ELR (cell line): Measurements from ENCODE around the gene OSBPL7.

Experiments
- DNase-seq: peaks from one replicate; pipeline ENCODE4 v3.0.0-alpha.2; 2015; ENCODE audit warnings: low read depth

Gene OSBPL7

DNA sequence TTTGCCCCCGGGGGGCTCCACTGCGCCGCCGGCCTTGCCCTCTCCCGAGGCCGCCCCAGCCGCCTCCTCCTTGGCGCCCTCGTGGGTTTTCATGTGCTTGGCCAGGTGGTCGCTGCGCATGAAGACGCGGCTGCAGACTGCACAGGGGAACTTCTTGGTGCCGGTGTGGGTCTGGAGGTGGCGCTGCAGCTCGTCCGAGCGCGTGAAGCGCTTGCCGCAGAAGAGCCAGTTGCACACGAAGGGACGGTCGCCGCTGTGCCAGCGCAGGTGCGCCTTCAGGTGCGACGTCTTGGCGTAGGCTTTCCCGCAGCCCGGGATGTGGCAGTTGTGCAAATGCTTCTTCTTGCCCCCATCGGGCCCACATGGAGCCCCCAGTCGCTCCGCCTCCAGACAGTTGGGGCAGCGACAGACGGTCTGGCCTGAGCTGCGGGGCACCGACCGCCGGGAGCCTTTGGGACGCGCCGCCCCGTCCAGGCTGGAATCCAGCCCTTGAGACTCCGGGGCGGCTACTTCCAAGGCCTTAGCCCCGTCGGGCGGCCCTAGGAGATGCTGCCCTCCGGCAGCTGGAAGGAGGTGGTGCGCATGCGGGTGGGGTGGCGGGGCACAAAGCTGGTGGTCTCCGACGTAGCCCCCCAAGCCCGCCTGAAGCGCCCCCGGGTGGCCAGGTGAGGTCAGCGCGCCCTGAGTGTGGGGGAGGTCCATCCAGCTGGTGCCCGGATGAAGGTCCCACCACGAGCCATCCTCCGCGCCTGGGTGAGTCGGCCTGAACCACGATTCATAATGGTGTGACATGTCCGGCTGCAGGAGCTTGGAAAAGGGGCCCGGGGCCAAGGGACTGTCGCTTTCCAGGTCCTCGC is 26.0 kb upstream of the OSBPL7 start:
- DNase-seq: peak; percentile 28

DNA sequence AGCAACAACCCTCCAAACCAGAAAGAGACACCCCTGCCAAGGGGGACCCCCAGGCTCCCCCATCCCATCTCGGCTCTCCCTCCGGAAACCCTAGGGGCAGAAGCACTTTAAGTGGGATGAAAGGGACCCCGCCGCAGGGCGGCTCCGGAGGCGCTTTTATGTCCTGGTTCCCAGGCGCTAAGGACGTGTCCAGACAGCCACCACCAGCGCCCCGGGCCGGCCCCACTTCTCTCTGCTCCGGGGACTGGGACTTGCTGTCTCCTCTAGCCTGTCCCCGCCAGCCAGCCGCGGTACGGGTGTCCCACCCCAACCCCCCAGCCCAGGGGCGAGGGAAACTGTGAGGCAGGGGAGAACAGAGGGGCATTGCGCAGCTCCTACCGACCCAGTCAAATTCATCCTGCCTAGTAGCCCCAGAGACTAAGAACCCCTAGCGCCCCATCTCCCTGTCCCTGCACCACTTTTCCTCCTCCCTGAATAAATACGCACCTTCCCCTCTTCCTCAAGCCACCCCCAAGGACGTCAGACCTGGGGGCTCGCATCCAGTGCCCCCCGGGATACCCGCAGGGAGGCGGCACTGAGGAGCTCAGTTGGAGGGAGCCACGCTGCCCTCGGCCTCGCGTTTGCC is 25.2 kb upstream of the OSBPL7 start:
- DNase-seq: no peak

- DNase-seq: no peak
Observed at GRCh38 chr17:47845716-47846075, 24.1 kb upstream of the OSBPL7 start.

GRCh38 chr17:47844814-47845715 is 23.5 kb upstream of the OSBPL7 start:
- peak; percentile 64 for DNase-seq

GRCh38 chr17:47844227-47844626 is 22.6 kb upstream of the OSBPL7 start:
- no peak for DNase-seq

DNA sequence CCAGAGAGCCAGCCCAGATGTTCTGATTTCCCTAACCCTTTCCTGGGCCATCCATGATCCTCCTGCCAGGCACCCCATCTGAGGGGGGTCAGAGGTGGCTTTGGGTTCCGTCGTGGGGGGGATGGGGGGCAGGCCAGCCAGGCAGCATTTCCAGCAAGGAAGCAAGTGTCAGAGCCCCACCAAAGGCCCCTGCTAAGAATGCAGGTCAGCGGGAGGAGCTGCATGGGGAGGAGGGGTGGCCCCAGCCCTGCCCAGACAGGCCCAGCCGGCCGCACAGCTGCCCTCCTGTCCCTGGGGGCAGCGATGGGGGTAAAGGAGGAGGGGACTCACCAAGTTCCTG is 21.8 kb upstream of the OSBPL7 start:
- no peak for DNase-seq

DNA sequence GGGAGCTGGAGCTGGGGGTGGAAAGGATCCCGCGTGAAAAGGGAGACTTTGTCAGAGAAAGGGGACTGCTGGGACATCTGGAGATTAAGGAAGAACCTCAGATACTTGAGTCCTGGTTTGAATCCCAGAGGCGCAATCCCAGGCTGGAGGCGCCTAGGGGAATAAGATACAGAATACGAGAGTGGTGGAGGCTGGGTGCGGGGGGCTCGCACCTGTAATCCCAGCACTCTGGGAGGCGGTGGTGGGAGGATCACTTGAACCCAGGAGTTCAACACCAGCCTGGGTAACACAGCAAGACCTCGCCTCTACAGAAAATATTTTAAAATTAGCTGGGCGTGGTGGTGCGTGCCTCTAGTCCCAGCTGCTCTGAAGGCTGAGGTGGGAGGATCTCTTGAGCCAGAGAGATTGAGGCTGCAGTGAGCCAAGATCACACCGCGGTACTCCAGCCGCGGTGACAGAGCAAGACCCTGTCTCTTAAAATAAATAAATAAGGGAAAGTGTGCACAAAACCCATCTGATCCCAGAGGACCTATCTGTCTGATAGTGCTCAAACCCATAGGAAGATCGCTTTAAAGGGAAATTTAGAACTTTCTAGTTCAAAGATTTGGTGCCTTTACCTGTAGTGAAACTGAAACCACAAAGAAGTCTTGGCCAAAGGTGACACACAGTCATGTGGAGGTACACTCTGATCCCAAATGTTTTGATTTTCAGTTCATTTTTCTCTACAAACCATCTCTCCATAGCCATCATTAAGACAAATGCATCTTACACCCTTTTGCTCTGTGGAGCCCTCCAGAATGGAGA is 20.1 kb upstream of the OSBPL7 start:
- no peak for DNase-seq

GRCh38 chr17:47840742-47841487 is 19.3 kb upstream of the OSBPL7 start, which contains the start of gene SCRN2:
SCRN2 (minus strand) TSS chr17:47841273; CDS start chr17:47840843, 430 bp downstream.
- peak; percentile 89 for DNase-seq

DNA sequence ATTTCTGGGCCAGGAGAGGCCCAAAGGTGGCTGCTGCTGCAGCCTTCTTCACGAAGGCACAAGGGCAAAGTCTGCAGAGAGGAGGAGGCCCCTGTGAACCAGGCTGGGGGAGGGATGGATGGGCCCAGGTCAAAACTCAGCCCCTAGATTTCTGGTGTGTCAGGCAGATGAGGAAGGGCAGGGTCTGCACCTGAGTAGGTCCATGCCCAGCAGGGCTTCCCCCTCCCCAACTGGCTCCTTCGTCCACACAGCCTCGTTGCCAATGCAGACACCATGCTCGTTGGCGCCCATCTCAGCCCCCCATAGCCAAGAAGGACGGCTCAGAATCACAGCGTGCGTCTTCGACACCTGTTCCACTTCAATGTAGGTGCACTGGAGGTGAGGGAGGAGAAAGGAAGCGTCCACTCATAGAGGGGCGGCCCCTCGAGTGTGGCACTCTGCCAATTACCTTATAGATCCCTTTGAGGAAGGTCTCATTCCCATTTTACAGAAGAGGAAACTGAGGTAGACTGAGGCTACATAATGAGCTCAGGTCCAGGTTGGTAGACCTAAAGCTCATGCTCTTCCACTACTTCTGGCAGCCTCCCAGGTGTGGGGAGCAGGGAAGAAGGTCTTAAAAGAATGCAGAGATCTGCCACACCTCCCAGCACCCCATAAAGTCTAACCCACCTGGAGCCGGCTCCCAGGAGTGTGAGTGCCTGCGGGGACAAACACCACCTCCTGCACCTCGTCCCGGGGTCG is 18.6 kb upstream of the OSBPL7 start:
- DNase-seq: no peak

DNA sequence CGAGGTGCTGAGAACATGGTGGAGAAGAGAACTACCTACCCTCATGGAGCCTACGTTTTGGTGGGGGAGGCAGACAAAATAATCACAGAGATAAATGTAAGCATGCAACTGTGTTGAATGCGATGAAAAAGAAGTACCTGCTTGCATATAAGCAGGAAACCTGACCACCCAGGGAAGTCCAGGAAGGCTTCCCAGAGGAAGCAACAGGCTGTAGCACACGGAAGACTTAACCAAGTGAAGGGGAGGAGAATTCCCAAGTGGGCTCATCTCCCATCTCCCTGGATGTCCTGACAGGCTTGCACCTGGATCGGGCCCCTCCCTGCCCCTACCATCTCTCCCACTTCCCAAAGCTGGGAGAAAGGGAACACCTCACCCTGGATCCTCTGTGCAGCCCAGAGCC is 17.5 kb upstream of the OSBPL7 start:
- DNase-seq: no peak

GRCh38 chr17:47838636-47839035 is 17.0 kb upstream of the OSBPL7 start:
- no peak for DNase-seq

GRCh38 chr17:47837401-47838039 is 15.9 kb upstream of the OSBPL7 start:
- DNase-seq: peak; percentile 60

DNA sequence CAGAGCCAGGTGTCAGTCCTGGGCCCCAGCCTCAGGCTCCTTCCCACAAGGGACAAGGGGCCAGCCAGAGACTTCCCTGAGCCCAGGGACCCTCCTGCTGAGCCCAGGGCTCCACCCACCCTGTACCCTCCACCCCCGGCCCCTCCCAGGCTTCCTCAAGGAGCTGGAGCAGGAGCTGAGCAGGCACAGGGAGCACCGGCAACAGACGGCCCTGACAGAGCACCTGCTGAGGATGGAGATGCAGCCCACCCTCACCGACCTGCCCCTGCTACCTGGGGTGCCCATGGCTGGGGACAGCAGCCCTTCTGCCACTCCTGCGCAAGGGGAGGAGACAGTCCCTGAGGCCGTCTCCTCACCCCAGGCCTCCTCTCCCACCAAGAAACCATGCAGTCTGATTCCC is 15.0 kb upstream of the OSBPL7 start:
- no peak for DNase-seq

DNA sequence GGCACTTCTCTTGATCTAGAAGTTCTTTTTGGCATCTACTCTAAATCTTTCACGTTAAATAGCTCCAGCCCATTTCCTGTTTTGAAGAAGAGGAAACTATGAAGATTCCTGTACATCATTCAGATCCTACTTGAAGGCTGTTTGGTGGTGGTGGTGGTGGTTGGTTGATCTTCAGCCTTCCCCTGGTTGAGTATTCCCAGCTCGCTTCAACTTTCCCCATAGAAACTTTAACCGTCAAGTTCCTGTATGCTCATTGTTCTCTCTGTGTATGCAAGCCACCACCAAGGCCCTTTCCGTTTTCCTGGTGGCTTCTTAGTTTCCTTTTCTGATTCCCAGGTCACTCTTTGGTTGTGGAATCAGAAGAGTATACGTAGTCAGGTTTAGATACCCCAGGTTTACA is 13.2 kb upstream of the OSBPL7 start:
- DNase-seq: no peak

DNA sequence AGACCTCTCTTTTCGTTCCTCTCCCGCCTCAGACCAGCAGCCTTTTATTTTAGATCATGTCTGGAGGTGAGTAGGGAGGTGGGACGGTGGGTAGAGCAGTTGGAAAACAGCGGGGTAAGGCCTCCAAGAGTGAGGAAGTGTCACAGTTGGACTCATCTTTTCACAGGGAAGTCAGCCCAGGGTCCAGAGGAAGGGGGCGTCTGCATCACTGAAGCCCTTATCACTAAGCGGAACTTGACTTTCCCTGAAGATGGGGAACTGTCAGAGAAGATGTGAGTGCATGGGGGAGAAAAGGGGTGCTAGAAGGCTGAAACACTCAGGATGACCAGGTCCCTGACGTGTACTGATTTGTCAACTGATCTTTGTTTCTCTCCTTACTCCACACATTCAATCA is 10.3 kb upstream of the OSBPL7 start:
- peak; percentile 25 for DNase-seq

DNA sequence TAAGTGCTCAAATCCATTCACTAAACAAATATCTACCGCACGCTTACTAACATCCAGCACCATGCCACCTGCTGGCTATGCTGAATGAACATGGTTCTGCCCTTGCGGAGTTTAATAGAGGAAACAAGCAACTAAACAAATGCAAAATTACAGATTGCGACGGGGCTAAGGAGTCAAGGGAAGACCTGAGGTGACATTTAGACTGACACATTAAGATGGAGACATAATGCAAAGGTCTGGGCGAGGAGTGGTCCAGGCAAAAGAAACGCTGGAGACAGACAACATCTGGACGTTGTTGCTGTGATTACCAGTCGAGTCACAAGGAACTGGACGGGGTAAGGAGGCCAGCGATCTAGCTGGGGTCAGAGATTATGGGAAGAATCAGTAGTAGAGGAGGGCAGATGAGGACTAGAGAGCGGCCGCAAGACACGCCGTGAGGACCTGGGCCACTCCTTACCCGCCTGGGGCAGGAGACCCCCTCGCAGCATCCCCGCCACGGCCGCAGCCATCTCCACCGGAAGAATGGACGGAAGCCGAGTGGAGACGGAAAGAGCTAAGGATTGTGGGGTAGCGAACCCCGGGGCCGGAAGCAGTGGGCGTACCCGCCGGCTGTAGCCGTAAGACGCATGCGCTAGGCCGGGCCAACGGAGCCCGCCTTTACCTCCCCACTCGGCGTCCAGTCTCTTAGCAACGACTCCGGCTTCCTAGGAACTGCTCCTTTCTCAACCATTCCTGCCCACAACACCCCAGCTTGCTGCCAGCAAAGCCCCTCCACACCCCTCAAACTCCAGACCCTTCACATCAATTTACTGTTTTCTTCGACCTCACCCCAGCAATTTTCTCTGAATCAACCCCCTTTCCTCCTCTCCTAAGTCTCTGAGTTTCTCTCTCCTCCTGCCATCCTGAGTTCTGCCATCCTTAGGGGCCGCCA is 9.7 kb upstream of the OSBPL7 start, which contains the start of the genes LRRC46 and MRPL10:
Gene LRRC46, plus strand, starts transcription at position 668 of the 931 bp plus-strand sequence. CDS start 320 bp downstream, outside the sequence.
Gene MRPL10, minus strand, starts transcription at position 539 of the 931 bp plus-strand sequence. Its CDS starts 30 bp downstream, at position 509.
- peak; percentile 97 for DNase-seq

- DNase-seq: no peak
Observed at GRCh38 chr17:47830396-47831002, 8.9 kb upstream of the OSBPL7 start.

GRCh38 chr17:47829870-47830269 is 8.3 kb upstream of the OSBPL7 start:
- no peak for DNase-seq
